Stimulated activated CD8-positive, alpha-beta memory T cell treated with anti-CD3 and anti-CD28 coated beads, Interleukin-15, amount 100 ng/mL, for 1 hour (primary cell): ENCODE data around the gene JUP.
"Not testable (repeated sequence)": the region's sequence is repeated elsewhere in the genome, so short reads cannot be mapped to it uniquely, and the experiment has no call there.

Experiments
- DNase-seq: peaks from one replicate; pipeline ENCODE4 v3.0.0-alpha.2; 2020; ENCODE audit warnings: low read depth

JUP gene

DNA sequence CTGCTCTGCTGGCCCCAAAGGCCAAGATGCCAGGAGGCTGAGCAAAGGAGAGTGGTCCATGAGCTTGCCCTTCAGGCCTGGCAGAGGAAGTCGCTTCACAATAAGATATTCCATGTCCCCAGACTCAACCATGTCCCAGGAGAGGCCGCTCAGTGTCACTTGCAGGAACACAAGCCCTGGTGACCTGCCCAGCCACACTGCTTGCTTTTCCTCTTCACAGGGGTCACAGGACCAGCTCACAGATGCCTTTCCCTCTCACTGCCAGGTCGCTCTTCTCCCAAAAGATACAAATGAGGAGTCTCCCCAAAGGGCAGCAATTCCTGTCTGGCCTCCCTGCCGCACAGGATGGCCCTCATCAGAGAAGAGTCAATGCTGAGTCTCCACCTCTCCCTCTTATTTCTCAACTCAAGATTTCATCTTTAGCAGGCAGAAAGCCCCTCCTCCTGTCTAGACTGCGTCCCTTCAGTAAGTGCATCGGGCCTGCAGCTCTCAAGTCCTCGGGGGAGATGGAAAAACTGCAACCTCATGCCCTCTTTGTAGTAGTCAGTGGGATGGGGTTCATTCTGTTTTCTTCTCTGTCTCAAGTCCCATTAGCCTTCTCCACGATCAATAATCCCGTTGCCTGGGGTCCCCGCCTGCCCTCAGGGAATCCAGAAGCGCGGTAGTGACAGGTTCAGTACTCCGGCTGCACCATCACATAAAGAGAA lies 5.0 kb downstream of the JUP start:
- DNase-seq, result no peak

GRCh38 chr17:41779954-41780353 lies 6.6 kb downstream of the JUP start:
- DNase-seq, result no peak

- no peak for DNase-seq
Measured at GRCh38 chr17:41777574-41778188, 8.8 kb downstream of the JUP start.

DNA sequence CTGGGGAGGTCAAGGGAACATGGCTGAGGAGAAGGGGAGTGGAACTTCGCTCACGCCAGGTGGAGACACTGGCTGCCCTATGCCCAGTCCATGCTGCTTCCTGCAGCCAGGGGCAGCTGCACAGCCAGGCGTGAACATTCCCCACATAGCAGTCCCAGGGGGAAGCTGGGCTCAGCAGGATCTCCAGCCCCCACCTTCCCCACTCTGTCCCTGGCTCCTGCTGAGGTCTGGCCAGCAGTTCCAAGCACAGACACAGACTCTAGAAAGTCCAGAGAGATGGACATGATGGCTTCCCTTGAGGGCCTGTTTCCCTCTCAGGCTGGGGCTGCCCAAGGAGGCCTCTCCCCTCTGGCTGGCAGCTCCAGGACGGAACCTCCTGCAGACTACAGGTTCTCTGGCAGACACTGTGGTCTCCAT lies 9.3 kb downstream of the JUP start:
- no peak for DNase-seq

DNA sequence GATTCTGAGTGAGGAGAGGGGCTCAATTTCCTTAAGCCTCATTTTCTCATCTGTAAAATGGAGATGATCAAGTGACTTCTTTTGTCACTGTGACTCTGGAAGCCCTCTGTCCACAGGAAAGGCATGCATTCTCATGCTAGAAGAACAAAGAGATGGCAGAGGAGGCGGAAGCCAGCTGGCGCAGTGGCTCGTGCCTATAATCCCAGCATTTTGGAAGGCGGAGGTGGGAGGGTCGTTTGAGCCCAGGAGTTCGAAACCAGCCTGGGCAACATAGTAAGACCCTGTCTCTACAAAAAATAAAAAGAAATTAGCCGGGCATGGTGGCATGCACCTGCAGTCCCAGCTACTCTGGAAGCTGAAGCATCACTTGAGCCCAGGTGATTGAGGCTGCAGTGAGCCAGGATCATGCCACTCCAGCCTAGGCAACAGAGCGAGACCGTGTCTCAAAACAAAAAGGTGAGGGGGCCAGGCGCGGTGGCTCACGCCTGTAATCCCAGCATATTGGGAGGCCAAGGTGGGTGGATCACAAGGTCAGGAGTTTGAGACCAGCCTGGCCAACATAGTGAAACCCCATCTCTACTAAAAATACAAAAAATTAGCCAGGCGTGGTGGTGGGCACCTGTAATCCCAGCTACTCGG lies 10.1 kb downstream of the JUP start:
- DNase-seq, result not testable (repeated sequence)

GRCh38 chr17:41775394-41776226 lies 10.9 kb downstream of the JUP start:
- no peak for DNase-seq

- DNase-seq, result no peak
Measured at GRCh38 chr17:41773731-41774193, 12.7 kb downstream of the JUP start.

GRCh38 chr17:41773190-41773588 lies 13.3 kb downstream of the JUP start:
- DNase-seq, result no peak

DNA sequence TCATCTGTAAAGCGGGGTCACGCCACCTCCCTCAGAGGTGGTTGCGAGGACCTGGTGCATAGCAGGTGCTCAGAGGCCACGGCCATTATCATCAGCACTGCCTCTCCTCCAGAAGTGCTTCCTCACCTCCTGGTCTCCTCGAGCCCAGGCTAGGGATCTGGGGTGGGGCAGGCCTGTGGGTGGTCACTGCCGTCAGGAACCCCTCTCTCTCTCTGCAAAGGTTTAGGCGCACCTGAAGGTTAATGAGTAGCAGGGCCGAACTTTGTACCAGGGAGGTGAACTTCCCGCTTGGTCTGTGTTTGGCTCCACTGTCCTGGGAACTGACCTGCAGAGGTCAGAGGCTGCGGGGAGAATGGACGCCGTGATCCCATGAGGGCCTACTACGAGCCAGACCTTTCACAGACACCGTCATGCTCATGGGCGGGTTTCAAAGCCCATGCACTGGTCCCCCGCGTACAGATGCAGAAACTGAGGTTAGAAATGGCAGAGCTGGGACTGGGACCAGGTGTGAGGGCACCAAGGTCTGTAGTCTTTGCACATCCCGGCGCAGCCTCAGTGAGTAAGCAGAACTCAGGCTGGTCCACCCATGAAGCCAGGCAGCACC lies 13.8 kb downstream of the JUP start:
- DNase-seq, result no peak

- no peak for DNase-seq
Measured at GRCh38 chr17:41772218-41772585, 14.3 kb downstream of the JUP start.

DNA sequence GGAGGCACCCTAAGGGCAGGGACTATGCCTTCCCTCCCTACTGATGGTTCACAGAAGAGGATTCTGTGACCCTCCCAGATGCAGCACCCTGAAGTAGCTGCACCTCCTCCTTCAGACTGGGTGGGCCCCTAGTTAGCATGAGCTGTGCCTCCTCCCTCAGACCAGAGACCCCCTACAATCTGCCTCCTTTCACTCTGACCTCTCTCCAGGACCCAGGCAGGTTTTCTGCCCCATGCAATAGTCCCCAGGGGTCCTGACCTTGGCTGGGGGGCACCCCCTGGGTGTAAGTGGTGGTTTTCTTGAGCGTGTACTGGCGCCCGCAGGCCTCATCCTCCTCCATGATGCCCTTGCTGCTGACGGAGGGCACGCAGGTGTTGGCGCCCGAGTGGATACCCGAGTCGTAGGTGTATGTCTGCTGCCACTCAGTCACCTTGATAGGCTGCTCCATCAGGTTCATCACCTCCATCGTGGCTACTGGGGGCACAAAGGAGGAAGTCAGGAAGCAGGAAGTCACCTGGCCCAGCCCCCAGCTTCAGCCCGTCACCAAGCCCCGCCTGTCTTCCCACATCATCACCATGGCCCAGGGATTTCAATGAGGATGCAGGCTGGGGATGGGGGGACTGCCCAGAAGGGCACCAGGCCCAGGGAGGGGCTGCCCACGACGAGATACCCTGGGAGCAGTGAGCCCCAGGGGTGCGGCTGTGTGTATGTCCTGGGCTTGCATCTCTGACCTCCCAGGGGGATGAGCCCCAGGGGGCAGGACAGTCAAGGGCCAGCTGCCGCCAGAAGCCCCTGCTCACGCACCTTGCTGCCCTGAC lies 14.9 kb downstream of the JUP start:
- DNase-seq, result no peak

GRCh38 chr17:41769985-41770384 lies 16.5 kb downstream of the JUP start:
- no peak for DNase-seq

GRCh38 chr17:41769346-41769862 lies 17.1 kb downstream of the JUP start:
- DNase-seq, result no peak

- no peak for DNase-seq
Measured at GRCh38 chr17:41768682-41769288, 17.7 kb downstream of the JUP start.

DNA sequence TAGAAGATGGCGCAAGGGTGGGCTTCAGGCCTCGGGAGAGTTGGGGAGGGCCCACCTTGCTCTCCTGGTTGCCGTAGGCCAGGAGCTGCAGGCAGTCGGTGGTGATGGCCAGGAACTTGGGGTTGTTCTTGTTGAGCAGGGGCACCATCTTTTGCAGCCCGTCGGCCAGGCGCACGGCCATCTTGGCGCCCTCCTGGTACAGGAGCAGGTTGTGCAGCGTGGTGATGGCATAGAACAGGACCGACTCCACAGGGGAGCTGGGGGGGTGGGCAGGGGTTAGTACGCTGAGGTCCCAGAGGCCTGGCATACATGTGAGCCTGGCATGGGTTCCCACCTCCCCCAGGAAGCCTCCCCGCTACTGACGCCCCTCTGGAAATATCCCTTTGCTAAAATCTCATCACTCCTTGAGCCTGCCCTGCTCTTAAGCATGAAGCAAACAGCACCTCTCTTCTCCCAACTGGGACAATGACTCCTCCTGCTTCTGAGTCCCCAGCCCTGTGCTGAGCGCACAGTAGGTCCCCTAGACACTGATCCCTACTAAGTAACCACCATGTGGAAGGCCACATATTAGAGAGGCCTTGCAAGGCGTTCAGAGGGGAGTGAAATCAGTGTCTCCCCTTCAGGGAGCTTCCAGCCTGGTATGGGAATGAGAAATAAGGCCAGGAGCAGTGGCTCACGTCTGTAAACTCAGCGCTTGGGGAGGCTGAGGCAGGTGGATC lies 19.0 kb downstream of the JUP start:
- DNase-seq, result no peak

DNA sequence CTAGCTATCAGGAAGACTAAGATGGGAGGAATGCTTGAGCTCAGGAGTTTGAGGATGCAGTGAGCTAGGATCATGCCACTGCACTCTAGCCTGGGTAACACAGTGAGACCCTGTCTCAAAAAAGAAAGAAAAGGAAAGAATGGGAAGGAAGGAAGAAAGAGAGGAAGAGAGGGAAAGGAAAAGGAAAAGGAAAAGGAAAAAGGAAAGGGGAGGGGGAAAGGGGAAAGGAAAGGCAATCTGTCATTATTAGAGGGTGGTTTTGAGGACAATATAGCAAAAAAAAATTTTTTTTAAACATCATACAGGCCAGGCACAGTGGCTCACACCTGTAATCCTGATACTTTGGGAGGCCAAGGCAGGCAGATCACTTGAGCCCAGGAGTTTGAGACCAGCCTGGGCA lies 20.4 kb downstream of the JUP start:
- DNase-seq, result no peak

- DNase-seq, result no peak
Measured at GRCh38 chr17:41763327-41763726, 23.2 kb downstream of the JUP start.

- no peak for DNase-seq
Measured at GRCh38 chr17:41762841-41763240, 23.7 kb downstream of the JUP start.

DNA sequence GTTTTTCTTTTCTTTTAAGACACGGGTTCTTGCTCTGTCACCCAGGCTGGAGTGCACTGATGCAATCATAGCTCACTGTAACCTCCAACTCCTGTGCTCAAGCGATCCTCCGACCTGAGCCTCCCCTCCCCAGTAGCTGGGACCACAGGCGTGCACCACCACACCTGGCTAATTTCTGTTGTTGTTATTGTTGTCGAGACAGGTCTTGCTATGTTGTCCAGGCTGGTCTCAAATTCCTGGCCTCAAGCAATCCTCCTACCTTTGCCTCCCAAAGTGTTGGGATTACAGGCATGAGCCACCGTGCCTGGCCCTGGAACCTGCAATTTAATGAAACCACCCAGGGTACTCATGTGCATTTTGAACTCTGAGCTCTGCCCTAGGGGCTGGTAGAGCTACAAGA lies 24.1 kb downstream of the JUP start:
- no peak for DNase-seq

DNA sequence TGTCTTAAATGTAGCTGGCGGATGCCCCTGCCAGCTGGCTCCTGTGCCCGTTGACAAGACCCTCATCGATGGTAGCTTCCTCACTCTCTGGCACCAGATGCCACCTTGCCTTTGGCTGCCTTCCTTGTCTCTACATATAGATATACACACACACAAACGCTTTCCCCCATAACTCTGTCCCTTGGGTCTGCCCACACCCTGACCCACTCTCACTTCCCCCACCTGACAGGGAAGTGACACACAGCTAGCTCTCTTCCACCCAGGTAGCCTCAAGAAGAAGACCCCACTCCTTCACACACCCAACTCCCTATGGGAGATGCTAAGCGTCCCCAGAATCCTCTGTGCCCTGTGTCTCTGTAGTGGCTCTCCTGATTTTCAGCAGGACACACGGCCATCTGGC lies 25.6 kb downstream of the JUP start:
- DNase-seq, result no peak
